ENCODE results near the gene MOCS1. TPM values are rescaled to one million over a fixed set of nuclear protein-coding genes. Genes with fewer than 3 reads are reported as not detected.

MOCS1 gene
- total and polyA plus RNA-seq, 2 experiments from 2014 or later = 17.2 to 28.1 TPM

- TF ChIP-seq, protein P1, sequence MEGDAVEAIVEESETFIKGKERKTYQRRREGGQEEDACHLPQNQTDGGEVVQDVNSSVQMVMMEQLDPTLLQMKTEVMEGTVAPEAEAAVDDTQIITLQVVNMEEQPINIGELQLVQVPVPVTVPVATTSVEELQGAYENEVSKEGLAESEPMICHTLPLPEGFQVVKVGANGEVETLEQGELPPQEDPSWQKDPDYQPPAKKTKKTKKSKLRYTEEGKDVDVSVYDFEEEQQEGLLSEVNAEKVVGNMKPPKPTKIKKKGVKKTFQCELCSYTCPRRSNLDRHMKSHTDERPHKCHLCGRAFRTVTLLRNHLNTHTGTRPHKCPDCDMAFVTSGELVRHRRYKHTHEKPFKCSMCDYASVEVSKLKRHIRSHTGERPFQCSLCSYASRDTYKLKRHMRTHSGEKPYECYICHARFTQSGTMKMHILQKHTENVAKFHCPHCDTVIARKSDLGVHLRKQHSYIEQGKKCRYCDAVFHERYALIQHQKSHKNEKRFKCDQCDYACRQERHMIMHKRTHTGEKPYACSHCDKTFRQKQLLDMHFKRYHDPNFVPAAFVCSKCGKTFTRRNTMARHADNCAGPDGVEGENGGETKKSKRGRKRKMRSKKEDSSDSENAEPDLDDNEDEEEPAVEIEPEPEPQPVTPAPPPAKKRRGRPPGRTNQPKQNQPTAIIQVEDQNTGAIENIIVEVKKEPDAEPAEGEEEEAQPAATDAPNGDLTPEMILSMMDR (conservative IDR thresholded peaks at IDR 0.05; ENCODE audit: low read depth in 2 of 2) = no peak
- TF ChIP-seq STAT1 (IDR thresholded peaks at IDR 0.05; ENCODE audit: unreplicated experiment) (no peak), NANOG (IDR thresholded peaks at IDR 0.05; ENCODE audit: borderline replicate concordance) (no peak)
Measured at GRCh38 chr6:39931607-39932006, 2.7 kb downstream of the MOCS1 start (continued).

GRCh38 chr6:39930540-39930939, 3.7 kb downstream of the MOCS1 start:
- 0 out of 2 replicates have a peak, but pooled peaks cover 5% of the 10 kb centered on the region for H3K79me2 ChIP-seq (replicated peaks; ENCODE audit: insufficient read depth)
- TF ChIP-seq EZH2phosphoT487 (IDR thresholded peaks at IDR 0.05; ENCODE audit: unreplicated experiment) = no peak
- peaks cover 20% of the 10 kb centered on the region for H3K9me3 Mint-ChIP-seq
- H3F3A ChIP-seq (replicated peaks; ENCODE audit: low read depth) = no peaks in the 10 kb centered on the region
- H3K4me1 Mint-ChIP-seq = peaks cover 31% of the 10 kb centered on the region
- H3K36me3 ChIP-seq (ENCODE audit: insufficient read depth) = no peaks in the 10 kb centered on the region
- 0 out of 2 replicates have a peak, but pooled peaks cover 3% of the 10 kb centered on the region for H3K9me2 ChIP-seq (ENCODE audit: insufficient read depth)
- peaks cover 24% of the 10 kb centered on the region for H3K27me3 Mint-ChIP-seq (ENCODE audit: insufficient read depth, low read depth, poor library complexity)
- peaks cover 23% of the 10 kb centered on the region for H3K4me1 ChIP-seq (ENCODE audit: insufficient read depth)
- ATAC-seq = no peak
- no peak for DNase-seq (ENCODE audit: low spot score)
- H3K36me3 Mint-ChIP-seq (ENCODE audit: low read depth) = peaks cover 41% of the 10 kb centered on the region
- H3K4me2 ChIP-seq = no peak overlapping the region
- no peaks in the 10 kb centered on the region for H3K27me3 ChIP-seq (ENCODE audit: insufficient read depth)
- H3K27ac Mint-ChIP-seq = no peak overlapping the region
- H3K4me3 Mint-ChIP-seq = no peak overlapping the region
- no peak overlapping the region for H3K4me3 ChIP-seq
- H2AFZ ChIP-seq = no peak overlapping the region
- no peaks in the 10 kb centered on the region for H4K20me1 ChIP-seq (replicated peaks; ENCODE audit: insufficient read depth)
- no peak overlapping the region for H3K27ac ChIP-seq (ENCODE audit: low read depth)

DNA sequence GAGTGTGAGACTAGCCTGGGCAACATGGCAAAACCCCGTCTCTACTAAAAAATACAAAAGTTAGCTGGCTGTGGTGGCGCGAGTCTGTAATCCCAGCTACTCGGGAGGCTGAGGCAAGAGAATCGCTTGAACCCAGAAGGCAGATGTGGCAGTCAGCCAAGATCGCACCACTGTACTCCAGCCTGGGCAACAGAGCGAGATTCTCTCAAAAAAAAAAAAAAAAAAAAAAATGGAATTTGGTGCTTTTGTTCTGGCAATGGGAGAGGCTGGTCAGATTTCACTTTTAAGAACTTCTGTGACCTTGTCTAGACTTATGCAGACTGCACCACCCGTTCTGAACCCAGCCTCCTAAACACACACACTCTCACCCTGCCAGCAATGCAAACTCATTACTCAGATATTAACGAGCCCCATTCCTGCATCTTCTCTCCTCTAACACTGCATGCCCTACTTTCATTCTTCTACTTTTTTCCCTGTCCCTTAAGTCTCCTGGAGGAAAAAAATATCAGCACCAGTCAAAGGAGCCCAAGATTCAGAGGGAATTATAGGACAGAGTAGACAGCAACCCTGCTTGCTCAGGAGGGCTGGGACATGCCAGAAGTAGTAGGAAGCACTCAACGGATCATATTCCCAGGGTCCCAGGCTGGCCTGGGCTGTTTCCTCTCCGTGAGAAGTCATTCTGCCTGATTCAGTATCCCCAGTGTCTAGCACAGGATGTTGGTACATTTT, 4.4 kb downstream of the MOCS1 start:
- DNase-seq (ENCODE audit: low spot score) (no peak), ATAC-seq (no peak)
- H3K27me3 Mint-ChIP-seq (ENCODE audit: insufficient read depth, low read depth, poor library complexity) = peaks cover 28% of the 10 kb centered on the region
- Histone ChIP-seq H3K27ac (ENCODE audit: low read depth) (no peak overlapping the region), H3K4me2 (no peak overlapping the region), H2AFZ (no peak overlapping the region), H3K27me3 (ENCODE audit: insufficient read depth) (no peaks in the 10 kb centered on the region), H3K36me3 (ENCODE audit: insufficient read depth) (no peaks in the 10 kb centered on the region), H3K9me2 (ENCODE audit: insufficient read depth) (0 out of 2 replicates have a peak, but pooled peaks cover 3% of the 10 kb centered on the region), H3K4me3 (no peak overlapping the region), H3K4me1 (ENCODE audit: insufficient read depth) (peaks cover 23% of the 10 kb centered on the region), H3F3A (replicated peaks; ENCODE audit: low read depth) (no peaks in the 10 kb centered on the region), H3K79me2 (replicated peaks; ENCODE audit: insufficient read depth) (0 out of 2 replicates have a peak, but pooled peaks cover 5% of the 10 kb centered on the region), H4K20me1 (replicated peaks; ENCODE audit: insufficient read depth) (no peaks in the 10 kb centered on the region)
- H3K36me3 Mint-ChIP-seq (ENCODE audit: low read depth) = peaks cover 48% of the 10 kb centered on the region
- peaks cover 20% of the 10 kb centered on the region for H3K9me3 Mint-ChIP-seq
- H3K4me1 Mint-ChIP-seq = peaks cover 31% of the 10 kb centered on the region
- no peak overlapping the region for H3K4me3 Mint-ChIP-seq
- no peak overlapping the region for H3K27ac Mint-ChIP-seq
- TF ChIP-seq POLR2AphosphoS5 (IDR thresholded peaks at IDR 0.05; ENCODE audit: low read depth) = no peak
- no peak for TF ChIP-seq EZH2 (IDR thresholded peaks at IDR 0.05; ENCODE audit: low read depth, unreplicated experiment)
- no peak for TF ChIP-seq EZH2phosphoT487 (IDR thresholded peaks at IDR 0.05; ENCODE audit: unreplicated experiment)
- TF ChIP-seq, protein P2, sequence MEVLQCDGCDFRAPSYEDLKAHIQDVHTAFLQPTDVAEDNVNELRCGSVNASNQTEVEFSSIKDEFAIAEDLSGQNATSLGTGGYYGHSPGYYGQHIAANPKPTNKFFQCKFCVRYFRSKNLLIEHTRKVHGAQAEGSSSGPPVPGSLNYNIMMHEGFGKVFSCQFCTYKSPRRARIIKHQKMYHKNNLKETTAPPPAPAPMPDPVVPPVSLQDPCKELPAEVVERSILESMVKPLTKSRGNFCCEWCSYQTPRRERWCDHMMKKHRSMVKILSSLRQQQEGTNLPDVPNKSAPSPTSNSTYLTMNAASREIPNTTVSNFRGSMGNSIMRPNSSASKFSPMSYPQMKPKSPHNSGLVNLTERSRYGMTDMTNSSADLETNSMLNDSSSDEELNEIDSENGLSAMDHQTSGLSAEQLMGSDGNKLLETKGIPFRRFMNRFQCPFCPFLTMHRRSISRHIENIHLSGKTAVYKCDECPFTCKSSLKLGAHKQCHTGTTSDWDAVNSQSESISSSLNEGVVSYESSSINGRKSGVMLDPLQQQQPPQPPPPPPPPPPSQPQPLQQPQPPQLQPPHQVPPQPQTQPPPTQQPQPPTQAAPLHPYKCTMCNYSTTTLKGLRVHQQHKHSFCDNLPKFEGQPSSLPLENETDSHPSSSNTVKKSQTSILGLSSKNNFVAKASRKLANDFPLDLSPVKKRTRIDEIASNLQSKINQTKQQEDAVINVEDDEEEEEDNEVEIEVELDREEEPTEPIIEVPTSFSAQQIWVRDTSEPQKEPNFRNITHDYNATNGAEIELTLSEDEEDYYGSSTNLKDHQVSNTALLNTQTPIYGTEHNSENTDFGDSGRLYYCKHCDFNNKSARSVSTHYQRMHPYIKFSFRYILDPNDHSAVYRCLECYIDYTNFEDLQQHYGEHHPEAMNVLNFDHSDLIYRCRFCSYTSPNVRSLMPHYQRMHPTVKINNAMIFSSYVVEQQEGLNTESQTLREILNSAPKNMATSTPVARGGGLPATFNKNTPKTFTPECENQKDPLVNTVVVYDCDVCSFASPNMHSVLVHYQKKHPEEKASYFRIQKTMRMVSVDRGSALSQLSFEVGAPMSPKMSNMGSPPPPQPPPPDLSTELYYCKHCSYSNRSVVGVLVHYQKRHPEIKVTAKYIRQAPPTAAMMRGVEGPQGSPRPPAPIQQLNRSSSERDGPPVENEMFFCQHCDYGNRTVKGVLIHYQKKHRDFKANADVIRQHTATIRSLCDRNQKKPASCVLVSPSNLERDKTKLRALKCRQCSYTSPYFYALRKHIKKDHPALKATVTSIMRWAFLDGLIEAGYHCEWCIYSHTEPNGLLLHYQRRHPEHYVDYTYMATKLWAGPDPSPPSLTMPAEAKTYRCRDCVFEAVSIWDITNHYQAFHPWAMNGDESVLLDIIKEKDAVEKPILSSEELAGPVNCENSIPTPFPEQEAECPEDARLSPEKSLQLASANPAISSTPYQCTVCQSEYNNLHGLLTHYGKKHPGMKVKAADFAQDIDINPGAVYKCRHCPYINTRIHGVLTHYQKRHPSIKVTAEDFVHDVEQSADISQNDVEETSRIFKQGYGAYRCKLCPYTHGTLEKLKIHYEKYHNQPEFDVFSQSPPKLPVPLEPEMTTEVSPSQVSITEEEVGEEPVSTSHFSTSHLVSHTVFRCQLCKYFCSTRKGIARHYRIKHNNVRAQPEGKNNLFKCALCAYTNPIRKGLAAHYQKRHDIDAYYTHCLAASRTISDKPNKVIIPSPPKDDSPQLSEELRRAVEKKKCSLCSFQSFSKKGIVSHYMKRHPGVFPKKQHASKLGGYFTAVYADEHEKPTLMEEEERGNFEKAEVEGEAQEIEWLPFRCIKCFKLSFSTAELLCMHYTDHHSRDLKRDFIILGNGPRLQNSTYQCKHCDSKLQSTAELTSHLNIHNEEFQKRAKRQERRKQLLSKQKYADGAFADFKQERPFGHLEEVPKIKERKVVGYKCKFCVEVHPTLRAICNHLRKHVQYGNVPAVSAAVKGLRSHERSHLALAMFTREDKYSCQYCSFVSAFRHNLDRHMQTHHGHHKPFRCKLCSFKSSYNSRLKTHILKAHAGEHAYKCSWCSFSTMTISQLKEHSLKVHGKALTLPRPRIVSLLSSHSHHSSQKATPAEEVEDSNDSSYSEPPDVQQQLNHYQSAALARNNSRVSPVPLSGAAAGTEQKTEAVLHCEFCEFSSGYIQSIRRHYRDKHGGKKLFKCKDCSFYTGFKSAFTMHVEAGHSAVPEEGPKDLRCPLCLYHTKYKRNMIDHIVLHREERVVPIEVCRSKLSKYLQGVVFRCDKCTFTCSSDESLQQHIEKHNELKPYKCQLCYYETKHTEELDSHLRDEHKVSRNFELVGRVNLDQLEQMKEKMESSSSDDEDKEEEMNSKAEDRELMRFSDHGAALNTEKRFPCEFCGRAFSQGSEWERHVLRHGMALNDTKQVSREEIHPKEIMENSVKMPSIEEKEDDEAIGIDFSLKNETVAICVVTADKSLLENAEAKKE (CRISPR knock-in tag; IDR thresholded peaks at IDR 0.05) = no peak
- TF ChIP-seq ZNF331 (CRISPR knock-in tag; IDR thresholded peaks at IDR 0.05; ENCODE audit: low read depth) = no peak
- TF ChIP-seq ZNF114 (CRISPR knock-in tag; IDR thresholded peaks at IDR 0.05) = no peak
- TF ChIP-seq JUNB (IDR thresholded peaks at IDR 0.05; ENCODE audit: unreplicated experiment) = no peak
